NCI-H2171 (cell line): ENCODE data around the gene CDC20.
A peak's percentile ranks its signal among the peaks of the same experiment; 100 is the strongest.
"Not testable (repeated sequence)": the region's sequence is repeated elsewhere in the genome, so short reads cannot be mapped to it uniquely, and the experiment has no call there.

ENCODE experiments used
- DNase-seq: peaks from one replicate; lab custom pipeline; 2025; lab: John Stamatoyannopoulos, UW

The CDC20 gene

DNA sequence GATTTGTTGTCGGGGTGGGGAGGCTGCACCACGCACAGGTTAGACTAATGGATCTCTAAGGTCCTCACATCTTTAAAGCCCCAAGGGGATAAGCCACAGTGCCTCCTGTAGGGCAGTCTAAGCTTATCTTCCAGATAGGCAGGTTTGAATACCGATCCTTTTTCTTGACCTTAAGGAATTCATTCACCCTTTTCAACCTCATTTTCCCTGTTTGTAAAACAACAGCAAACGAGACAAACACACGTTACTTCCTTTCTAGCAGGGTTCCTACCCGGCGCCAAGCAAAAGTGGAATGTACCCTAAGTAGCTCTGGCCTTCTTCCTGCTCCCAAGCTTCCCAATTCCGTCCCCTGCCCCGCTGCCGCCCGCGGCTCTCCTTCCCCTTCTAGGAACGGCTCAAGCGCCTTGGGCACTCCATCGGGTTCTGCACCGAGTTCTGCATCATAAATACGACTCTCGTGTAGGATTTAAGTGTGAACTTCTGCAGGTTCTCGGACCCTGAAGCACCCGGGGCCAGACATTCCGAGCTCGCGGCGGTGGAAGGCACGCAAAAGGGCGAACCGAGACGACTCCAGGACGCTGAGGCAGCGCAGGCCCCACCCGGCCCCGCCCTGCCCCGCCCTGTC is 548 bp upstream of the CDC20 start:
- peak; percentile 45 for DNase-seq

DNA sequence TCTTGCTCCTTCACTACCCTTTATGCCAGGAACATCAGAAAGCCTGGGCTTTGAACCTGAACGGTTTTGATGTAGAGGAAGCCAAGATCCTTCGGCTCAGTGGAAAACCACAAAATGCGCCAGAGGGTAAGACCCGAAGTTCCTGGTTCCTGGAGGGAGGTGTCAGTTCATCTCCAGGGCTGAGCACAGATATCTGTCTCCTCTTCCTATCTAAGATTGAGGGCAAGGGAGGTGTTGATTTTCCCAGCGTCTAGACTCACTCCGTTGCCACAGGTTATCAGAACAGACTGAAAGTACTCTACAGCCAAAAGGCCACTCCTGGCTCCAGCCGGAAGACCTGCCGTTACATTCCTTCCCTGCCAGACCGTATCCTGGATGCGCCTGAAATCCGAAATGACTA is 915 bp downstream of the CDC20 start:
- no peak for DNase-seq

DNA sequence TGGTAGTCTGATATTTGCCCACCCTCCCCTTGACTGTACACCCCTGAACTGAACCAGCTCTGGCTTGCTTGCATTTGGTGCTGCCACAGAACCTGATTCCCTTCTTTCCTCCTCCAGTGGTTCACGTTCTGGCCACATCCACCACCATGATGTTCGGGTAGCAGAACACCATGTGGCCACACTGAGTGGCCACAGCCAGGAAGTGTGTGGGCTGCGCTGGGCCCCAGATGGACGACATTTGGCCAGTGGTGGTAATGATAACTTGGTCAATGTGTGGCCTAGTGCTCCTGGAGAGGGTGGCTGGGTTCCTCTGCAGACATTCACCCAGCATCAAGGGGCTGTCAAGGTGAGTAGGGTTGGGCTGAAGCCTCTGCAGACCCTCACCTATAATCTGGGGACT is 1.8 kb downstream of the CDC20 start:
- no peak for DNase-seq

DNA sequence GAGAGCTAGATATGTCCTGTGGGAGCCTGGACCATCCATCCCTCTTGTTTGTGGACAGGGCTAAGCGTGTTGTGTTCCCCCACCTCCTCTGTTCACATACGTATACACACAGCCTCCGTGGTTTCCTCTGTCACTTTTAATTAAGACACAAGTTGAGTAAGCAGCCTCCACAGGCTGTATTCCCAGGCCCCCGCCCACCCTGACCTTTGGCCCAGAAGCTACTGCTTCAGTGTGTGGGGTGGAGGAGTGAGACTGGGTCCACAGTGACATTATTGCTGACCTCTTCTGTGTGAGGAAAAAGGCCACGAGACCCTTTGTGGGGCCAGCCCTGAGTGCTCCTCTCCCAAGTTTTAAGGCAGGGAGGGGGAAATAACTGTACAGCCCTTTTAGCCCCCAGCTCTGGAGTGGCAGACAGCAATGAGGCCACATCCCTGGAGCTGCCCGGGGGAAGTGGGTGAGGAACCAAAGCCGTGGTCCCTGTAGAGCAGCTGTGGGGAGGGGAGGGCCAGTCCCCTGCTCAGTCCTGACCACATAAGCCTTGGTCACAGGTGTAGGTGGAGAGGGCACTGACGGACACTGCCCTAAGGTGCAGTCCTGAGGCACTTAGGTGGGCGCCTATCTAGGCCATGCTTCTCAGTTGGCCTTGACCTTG is 4.6 kb downstream of the CDC20 start:
- DNase-seq = no peak

DNA sequence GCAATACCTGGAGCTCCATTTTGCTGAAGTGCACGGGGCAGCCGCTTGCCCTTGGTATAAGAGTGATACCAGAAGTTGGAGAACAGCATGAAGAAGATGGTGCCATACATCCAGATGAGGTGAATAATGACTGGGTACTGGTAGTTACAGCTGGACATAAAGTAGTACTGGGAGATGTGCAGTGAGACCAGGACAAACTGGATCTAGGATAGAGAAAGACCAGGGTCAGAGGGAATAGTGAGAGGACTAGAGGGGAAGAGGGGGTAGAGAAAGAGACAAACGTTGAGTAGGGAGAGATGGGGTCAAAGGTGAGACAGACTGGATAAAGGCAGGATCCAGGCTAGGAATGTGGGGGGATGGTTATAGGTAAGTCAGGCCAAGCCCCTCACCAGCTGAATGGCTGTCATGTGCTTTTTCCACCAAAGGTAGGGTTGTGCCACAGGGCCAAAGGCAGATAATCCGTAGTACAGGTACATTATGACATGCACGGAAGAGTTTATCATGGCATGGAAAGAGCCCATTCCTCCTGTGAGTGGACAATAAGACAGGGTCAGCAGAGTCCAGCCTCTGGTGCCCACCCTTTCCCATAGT is 5.2 kb downstream of the CDC20 start:
- DNase-seq = no peak

DNA sequence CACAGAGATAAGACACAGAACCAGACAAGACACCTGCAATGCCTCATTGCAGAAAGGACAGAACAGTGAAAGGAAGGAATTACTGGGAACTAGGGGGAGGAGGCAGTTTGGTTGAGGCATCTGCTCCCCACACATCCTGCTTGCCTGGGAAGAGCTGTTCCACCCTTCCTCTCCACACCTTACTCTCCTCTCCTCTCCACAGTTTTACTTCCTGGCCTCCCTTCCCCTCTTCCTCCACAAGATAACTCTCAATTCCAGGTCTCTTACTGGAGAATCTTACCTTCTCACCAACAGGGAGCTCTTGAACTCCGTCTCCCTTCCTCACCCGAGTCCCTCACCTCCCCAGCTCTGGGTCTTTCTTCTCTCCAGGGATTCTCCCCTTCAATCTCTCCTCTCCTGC is 6.9 kb downstream of the CDC20 start:
- no peak for DNase-seq

DNA sequence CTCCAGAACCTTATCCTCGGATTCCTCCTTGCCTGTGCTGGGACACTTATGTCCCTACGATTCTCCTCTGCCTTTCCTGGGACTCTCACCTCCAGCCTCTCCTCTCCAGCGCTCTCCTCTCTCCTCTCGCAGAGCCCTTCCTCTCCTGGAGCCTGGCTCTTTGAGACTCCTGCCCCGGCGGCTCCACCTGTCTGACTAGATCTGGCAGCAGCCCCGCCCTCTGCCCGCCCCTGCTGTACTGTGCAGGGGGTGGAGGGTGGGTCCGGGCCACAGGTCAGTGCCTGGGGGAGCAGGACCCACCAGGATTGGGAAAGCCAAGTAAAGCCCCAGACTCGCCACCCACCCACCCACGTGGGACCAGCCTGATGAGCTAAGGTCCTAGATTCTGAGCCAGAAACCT is 7.4 kb downstream of the CDC20 start:
- DNase-seq = no peak

DNA sequence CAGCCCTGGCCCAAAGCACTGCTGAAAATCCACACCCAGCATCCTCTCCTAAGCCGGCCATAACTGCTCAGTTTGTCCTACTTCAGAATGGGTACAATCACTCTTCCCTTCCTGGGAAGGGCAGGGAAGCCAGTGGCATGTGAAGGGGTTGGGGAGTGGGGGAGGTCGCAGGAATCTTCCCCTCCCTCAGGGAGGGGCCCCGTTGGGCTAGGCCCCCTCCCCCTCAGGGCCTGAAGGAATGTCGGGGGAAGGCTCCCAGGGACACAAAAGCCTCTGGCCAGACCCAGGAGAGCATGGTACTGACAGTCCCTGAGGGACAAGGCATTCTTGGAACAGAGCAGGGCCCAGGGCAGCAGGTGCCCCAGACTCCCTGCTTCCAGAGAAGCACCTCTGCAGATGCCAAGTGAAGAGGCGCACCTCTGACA is 7.8 kb downstream of the CDC20 start:
- no peak for DNase-seq

DNA sequence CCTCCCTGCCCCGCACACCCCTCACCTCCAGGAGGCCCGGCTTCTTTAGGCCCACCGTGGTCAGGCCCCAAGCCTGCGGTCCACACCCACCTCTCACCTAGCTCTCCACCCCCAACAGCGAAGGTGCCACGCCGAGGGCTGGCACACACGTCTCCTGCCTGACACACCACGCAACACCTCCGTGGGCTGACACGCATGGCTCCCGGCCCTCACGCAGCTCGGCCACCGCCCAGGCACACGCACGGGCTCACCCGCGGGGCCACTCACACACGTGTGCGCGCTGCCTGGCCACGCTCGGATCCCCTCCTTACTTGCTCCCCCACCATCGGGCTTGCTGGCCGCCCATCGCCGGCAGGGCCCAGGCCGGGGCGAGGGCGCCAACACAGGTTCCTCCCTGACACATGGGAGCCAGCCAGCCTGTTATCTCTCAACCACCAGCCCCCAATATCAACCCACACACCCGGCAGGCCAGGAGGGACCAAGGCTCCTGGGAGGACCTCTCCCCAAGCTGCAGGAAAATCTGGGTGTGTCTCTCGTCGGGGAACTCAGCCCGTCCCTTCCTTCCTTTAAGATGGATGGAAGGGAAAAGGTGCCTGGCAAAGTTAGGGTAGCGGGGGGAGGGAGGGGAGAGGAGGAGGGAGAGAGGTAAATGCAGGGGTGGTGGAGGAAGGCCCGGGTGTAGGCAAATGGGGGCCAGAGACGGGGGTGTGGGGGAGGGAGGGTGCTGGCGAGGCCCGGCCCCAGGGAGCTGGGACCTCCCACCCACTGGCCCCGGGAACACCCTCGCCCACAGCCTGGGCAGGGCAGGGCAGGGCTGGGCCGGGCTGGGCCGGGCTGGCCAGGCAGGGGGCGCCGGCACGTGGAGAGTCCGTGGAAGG is 8.5 kb downstream of the CDC20 start:
- DNase-seq = no peak

DNA sequence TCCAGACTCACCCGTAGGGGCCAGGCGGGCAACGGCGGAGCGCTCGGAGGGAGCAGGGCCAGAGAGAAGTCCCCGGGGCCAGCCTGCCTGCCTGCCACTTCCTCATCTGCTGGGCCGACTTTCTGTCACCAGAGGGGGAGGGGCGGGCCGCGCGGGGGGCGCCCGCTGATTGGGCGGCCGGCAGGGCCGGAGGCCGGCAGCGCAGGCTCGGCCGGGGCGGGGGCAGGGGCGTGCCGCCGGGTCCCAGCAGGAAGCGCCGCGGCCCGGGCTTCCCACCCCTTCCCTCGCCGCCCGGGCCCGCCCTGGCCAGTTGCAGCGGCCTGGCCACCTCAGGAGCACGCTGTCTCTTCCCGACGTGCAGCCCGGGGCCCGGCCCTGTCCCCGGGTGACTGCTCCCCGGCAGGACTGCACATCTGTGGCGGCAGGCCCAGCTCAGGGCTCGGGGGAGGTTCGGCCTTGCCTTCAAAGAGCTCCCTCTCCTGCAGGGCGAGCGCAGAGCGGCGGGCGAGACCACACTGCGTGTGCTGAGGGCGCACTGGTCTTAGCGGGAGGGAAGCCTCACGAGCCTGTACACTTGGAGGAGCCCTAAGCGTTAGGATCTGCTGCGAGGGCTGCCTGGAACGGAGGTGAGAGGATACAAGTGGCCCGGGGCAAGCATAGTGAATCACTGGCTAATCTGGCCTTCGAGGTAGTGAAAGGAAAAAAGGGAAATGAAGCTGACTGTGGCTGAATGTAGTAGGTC is 9.3 kb downstream of the CDC20 start, which contains the start of gene ELOVL1:
ELOVL1 (minus strand) TSS at position 108 of the 742 bp plus-strand sequence. CDS start 2,402 bp downstream, outside the sequence.
- DNase-seq = peak; percentile 84

DNA sequence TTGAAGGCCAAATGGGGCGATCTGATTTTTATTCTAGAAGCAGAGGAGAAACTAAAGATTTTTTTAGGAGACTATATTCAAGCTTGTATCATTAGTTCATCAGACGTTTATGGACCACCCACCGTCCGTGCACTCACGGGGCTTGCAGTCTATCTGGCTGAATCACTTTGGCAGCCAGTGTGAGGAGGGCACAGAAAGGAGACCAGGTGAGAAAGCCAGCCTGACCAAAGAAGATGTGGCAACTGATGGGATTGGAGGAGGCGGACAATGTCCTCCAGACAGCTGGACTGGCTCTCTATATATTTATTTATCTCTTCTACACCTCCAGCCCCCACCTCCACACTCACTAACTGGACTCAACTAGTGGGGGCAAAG is 9.9 kb downstream of the CDC20 start:
- DNase-seq = no peak

DNA sequence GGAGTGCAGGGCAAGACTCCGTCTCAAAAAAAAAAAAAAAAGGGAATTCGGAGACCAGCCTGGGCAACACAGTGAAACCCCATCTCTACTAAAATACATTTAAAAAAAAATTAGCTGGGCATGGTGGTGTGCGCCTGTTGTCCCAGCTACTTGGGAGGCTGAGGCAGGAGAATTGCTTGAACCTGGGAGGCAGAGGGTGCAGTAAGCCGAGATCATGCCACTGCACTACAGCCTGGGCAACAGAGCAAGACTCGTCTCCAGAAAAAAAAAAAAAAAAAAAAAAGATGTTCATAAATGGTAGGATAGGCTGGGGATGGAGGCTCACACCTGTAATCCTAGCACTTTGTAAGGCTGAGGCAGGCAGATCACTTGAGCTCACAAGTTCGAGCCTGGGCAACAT is 11.0 kb downstream of the CDC20 start:
- not testable (repeated sequence) for DNase-seq

DNA sequence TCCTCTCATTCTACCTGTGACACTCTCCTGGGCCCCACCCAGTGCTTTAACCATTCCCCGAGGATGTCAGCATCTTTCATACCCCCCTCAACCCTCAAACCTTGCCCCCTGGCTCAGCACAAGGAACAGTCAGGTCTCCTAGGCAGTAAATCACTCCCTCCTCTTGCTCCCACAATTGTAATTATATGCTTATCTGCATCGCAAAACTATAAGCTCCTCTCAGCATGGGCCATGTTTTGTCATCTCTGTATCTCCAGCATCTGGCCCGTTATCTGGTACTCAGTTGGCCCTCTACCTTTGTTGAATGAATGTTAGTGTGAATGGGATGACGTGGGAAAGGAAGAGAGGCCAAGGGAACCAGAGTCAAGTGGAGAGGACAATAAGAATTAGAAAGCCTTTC is 11.8 kb downstream of the CDC20 start:
- DNase-seq = no peak

DNA sequence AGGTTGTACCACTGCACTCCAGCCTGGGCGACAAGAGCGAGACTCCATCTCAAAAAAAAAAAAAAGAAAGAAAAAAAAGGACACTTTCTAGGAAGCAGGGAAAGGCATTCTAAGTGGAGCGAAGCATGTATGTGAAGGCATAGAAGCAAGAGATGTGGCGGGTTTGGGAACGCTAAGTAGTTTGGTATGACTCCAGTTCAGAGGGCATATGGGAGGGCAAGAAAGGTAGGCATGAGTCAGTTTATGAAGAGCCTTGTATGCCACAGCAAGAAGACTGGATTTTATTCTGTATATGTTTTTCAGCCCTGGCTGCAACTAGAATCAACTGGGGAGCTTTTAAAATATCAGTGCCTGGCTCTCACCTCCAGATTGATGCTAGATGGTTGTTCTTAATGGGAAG is 13.4 kb downstream of the CDC20 start:
- DNase-seq = no peak

DNA sequence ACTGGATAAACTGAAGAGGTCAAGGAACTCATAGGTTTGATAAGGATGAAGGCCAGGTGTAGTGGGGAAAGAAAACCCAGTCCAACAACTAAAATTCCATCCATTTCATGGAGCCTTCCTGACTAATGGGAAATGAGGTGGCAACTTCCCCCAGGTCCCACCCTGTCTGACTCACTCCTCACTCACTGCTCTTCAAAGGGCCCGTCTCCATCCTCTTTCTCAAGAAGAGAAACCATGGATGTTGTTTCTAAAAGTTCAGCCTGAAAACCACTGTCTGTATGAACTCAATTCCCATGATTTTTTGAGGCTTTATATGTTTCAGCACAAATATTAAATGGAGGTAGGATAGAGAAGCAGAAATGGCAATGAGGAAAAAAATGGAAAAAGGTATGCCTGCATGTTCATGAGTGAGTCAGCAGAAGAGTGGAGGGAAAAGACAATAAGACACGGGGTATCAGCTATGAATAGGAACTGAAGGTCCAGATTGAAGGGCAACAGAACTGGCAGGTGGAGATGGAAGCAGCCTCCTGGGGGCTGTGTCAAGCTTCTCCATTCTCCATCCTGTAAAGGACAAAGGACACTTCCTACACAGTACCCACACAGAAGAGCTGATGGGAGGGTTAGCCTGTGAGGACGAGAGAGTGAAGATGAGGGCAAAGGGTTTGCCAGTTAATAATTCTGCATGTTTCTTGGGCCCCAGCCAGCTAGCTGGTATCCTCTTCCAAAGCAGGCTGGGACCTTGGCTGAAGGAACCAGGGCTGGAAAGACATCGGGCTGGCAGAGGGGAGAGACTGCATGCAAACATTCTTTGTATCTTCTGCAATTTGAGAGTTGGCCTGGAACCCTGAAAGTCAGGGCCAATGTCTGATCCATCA is 14.5 kb downstream of the CDC20 start:
- no peak for DNase-seq

DNA sequence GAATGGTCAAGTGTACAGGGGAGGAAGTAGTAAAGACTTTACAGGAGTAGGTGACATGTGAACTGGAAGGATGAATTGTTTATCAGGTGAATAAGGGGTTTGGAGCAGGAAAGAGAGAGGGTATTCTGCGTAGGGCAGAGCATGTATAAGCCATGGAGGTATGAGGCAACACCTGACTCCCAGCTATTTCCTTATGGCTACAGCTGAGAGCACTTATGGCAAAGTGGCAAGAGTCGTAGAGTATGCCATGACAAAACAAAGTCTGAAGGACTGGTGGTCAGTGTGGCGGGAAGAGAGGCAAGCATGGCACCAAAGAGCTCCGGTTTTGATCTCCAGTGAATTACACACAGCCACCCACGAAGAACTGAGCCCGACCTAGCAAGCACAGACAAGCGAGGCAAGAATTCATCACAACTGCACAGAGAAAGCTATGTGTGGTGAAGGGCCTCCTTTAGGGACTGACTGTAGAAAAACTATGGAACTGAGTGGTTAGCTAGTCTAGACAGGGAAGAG is 18.0 kb downstream of the CDC20 start:
- no peak for DNase-seq

DNA sequence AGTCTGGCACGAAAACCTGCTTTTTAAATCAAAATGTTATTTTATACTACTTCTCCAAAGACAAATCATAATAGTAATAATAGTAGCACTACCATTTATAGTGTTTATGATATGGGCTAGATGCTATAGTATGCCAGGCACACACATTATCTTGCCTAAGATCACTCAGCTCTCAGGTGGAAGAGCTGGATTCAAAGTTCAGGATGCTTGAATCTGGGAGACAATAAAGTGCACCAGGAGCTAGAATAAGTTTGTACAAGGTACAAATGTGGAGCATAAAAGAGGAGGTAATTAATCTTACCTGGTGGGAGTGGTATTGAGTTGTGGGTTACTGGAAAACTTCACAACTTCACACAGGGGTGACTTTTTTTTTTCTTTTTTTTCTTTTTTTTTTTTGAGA is 19.1 kb downstream of the CDC20 start:
- no peak for DNase-seq

DNA sequence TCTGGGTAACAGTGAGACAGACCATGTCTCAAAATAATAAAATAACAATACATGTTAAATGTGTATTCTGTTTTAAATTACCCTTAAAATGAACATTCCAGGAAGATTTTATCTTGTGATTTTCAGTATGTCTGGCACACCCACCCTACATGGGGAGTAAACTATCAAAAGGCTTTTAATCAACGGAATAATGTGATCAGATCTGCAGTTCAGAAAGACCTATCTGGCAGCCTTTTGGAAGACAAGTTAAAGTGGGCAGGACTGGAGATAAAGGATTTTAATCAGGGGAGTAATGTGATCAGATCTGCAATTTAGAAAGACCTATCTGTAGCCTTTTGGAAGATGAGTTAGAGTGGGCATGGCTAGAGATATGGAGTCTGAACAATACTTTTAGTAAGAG is 20.7 kb downstream of the CDC20 start:
- DNase-seq = no peak

DNA sequence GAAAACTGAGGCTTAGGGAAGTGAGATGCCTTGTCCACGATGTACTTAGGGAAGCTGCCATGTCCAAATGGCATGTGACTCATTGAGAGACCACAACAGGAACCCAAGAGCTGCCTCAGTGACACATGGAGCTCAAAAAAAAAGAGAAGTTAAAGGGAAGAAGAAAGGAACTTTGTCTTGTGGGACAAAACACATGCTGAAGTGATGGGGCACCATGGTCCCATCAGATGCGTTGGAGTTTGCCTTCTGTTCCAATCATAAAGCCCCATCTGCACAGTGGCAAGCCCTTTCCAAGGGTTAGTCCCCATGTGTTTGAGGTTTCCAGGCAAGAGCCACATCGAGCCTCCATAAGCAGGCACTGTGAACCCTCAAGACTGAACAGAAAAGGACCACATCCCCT is 22.8 kb downstream of the CDC20 start:
- no peak for DNase-seq

DNA sequence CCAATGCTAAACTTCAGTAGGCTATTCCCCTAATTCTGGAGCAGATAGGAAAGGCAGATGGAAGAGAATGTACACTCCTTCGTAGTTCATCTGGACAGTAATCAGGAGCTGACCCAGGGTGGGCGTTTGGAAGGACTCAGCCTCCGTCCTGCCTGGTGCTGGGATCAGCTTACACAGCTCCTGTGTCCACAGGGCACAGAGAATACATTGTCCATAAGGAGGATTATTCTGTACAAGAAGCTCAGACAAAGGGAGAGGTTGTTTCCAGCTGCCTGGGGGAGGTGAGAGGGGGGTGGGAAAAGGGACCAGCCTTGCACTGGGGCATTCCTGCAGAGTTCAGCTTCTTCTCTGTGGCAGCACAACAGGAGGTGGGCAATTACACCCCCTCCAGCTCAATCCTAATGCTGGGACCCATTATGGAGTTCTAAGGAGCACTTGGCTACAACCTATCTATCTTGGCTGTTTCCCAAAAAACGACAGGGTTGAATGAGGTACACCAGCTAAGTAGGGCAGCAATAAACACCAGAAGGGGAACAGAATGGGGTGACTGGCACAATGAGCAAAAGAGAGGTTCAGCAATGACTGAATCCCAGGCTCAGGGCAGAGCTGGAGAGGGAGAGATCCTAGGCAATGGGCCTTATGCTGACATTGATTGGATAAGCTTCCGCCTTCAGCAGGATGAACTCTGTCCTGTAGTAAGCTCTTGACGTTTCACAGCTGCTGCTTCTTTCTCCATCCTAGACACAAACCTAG is 23.4 kb downstream of the CDC20 start:
- no peak for DNase-seq
